GM21447 (cell line): ENCODE measurements around the gene SPRED3.
"Not testable (repeated sequence)": the region's sequence is repeated elsewhere in the genome, so short reads cannot be mapped to it uniquely, and the experiment has no call there.

Experiments used
- ATAC-seq: cut with Tn5 transposase; IDR thresholded peaks from one replicate; pipeline ENCODE4 v1.9.1; 2021; ENCODE audit not compliant: unreplicated experiment

SPRED3 gene

GRCh38 chr19:38417146-38417543 is 28.6 kb downstream of the SPRED3 start:
- no peak for ATAC-seq

GRCh38 chr19:38417544-38418506 is 29.3 kb downstream of the SPRED3 start:
- ATAC-seq, result no peak

GRCh38 chr19:38420935-38421334 is 32.4 kb downstream of the SPRED3 start:
- no peak for ATAC-seq

GRCh38 chr19:38421856-38422255 is 33.4 kb downstream of the SPRED3 start:
- no peak for ATAC-seq

- ATAC-seq, result no peak
Measured at GRCh38 chr19:38422438-38422837, 33.9 kb downstream of the SPRED3 start.

GRCh38 chr19:38424272-38424671 is 35.8 kb downstream of the SPRED3 start:
- ATAC-seq, result no peak

GRCh38 chr19:38425222-38425809 is 36.8 kb downstream of the SPRED3 start:
- no peak for ATAC-seq

GRCh38 chr19:38425810-38426466 is 37.4 kb downstream of the SPRED3 start, which contains the start of gene RASGRP4:
TSS of gene RASGRP4 (minus strand) at chr19:38426219. CDS start at chr19:38426091, 128 bp downstream.
- ATAC-seq, result no peak

- ATAC-seq, result not testable (repeated sequence)
Measured at GRCh38 chr19:38427035-38427677, 38.7 kb downstream of the SPRED3 start.

GRCh38 chr19:38429055-38429810 is 40.7 kb downstream of the SPRED3 start:
- no peak for ATAC-seq

GRCh38 chr19:38429811-38430156 is 41.3 kb downstream of the SPRED3 start:
- no peak for ATAC-seq

- no peak for ATAC-seq
Measured at GRCh38 chr19:38430931-38431330, 42.4 kb downstream of the SPRED3 start.

- ATAC-seq, result no peak
Measured at GRCh38 chr19:38433268-38433733, 44.8 kb downstream of the SPRED3 start, which contains the start of gene RYR1. TSS of gene RYR1 (plus strand) at chr19:38433691. CDS start at chr19:38433830, 139 bp downstream.

- no peak for ATAC-seq
Measured at GRCh38 chr19:38434549-38435051, 46.1 kb downstream of the SPRED3 start.

- ATAC-seq, result no peak
Measured at GRCh38 chr19:38437295-38437694, 48.8 kb downstream of the SPRED3 start.

GRCh38 chr19:38437917-38438316 is 49.4 kb downstream of the SPRED3 start:
- ATAC-seq, result no peak

- ATAC-seq, result no peak
Measured at GRCh38 chr19:38440592-38440991, 52.1 kb downstream of the SPRED3 start.

- no peak for ATAC-seq
Measured at GRCh38 chr19:38441657-38442348, 53.3 kb downstream of the SPRED3 start.

- ATAC-seq, result no peak
Measured at GRCh38 chr19:38442736-38443135, 54.2 kb downstream of the SPRED3 start.
